ENCODE measurements around the gene SMARCD1.

Gene SMARCD1

DNA sequence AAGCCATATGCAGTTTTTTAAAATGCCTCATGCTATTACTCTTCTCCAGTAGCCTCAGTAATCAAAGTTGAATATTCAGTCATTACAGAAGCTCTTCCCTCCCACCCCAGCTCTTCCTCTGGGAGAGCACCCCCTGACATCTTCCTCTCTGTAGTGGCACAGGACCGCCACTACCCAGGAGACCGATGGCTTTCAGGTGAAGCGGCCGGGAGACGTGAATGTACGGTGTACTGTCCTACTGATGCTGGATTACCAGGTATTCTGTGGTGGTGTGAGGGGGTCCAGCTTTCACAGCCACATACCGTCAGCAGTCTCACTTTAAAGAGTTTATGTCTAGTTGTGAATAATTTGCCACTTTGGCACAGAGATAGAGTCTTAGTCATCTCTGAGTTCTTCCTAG lies 4.6 kb downstream of the SMARCD1 start:
- TF ChIP-seq, protein P1, sequence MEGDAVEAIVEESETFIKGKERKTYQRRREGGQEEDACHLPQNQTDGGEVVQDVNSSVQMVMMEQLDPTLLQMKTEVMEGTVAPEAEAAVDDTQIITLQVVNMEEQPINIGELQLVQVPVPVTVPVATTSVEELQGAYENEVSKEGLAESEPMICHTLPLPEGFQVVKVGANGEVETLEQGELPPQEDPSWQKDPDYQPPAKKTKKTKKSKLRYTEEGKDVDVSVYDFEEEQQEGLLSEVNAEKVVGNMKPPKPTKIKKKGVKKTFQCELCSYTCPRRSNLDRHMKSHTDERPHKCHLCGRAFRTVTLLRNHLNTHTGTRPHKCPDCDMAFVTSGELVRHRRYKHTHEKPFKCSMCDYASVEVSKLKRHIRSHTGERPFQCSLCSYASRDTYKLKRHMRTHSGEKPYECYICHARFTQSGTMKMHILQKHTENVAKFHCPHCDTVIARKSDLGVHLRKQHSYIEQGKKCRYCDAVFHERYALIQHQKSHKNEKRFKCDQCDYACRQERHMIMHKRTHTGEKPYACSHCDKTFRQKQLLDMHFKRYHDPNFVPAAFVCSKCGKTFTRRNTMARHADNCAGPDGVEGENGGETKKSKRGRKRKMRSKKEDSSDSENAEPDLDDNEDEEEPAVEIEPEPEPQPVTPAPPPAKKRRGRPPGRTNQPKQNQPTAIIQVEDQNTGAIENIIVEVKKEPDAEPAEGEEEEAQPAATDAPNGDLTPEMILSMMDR (IDR thresholded peaks at IDR 0.05; ENCODE audit: poor library complexity, severe bottlenecking): no peak
- ATAC-seq (ENCODE audit: low read depth): no peak
- peaks cover 78% of the 10 kb centered on the region for H3K36me3 ChIP-seq (ENCODE audit: low read depth)

DNA sequence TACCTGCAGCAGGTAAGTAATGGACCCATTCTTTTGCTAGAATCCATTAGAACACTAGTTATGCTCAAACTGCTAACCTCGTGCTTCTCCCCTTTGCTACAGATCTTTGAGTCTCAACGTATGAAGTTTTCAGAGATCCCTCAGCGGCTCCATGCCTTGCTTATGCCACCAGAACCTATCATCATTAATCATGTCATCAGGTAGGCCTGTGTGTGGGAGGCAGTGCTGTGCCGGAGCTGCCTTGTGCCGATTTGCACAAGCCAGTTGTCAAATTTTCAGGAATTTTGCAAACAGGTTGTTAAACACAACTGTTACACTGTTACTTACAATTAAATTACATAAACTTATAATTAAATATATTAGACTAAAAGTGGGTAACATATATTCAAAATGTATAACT lies 5.2 kb downstream of the SMARCD1 start:
- TF ChIP-seq, protein P1 (IDR thresholded peaks at IDR 0.05; ENCODE audit: poor library complexity, severe bottlenecking): no peak
- Histone ChIP-seq H3K4me3 (ENCODE audit: severe bottlenecking) (no peak overlapping the region), H3K9me3 (ENCODE audit: severe bottlenecking) (no peaks in the 10 kb centered on the region), H3K36me3 (ENCODE audit: low read depth) (peaks cover 85% of the 10 kb centered on the region), H3K27ac (ENCODE audit: poor library complexity, severe bottlenecking) (no peak overlapping the region), H3K27me3 (ENCODE audit: insufficient read depth, poor library complexity, severe bottlenecking) (no peaks in the 10 kb centered on the region), H3K4me1 (ENCODE audit: insufficient read depth, poor library complexity, severe bottlenecking) (peaks cover 35% of the 10 kb centered on the region)
- ATAC-seq (ENCODE audit: low read depth): no peak
- no peak for DNase-seq (ENCODE audit: low spot score)

More for the DNA sequence above, 4.6 kb downstream of the SMARCD1 start:
- Histone ChIP-seq H3K27me3 (ENCODE audit: insufficient read depth, poor library complexity, severe bottlenecking) (no peaks in the 10 kb centered on the region), H3K27ac (ENCODE audit: poor library complexity, severe bottlenecking) (peak overlapping the region; percentile 94), H3K4me1 (ENCODE audit: insufficient read depth, poor library complexity, severe bottlenecking) (peaks cover 35% of the 10 kb centered on the region), H3K4me3 (ENCODE audit: severe bottlenecking) (no peak overlapping the region), H3K9me3 (ENCODE audit: severe bottlenecking) (no peaks in the 10 kb centered on the region)
- DNase-seq (ENCODE audit: low spot score): no peak

DNA sequence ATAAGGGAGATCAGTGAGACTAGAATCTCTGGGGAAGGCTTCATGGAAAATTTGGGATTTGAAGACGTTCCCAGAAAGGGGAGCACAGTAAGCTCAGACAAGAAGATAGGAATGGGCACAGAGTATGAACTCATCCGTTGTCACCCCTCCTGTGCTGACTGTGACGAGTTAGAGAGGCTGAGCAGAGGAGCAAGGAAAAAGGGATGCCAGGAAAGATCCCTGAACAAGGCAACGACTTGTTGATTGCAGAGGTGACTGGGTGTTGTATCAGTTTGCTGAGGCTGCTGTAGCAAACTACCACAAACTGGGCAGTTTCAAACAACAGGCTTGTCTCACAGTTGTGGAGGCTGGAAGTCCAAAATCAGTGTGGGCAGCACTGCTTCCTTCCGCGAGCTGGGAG lies 12.8 kb downstream of the SMARCD1 start:
- Histone ChIP-seq H3K4me1 (ENCODE audit: insufficient read depth, poor library complexity, severe bottlenecking) (no peaks in the 10 kb centered on the region), H3K27ac (ENCODE audit: poor library complexity, severe bottlenecking) (no peak overlapping the region), H3K4me3 (ENCODE audit: severe bottlenecking) (no peak overlapping the region), H3K27me3 (ENCODE audit: insufficient read depth, poor library complexity, severe bottlenecking) (no peaks in the 10 kb centered on the region), H3K9me3 (ENCODE audit: severe bottlenecking) (no peaks in the 10 kb centered on the region), H3K36me3 (ENCODE audit: low read depth) (peaks cover 82% of the 10 kb centered on the region)
- ATAC-seq (ENCODE audit: low read depth) (no peak), DNase-seq (ENCODE audit: low spot score) (no peak)
- TF ChIP-seq, protein P1 (IDR thresholded peaks at IDR 0.05; ENCODE audit: poor library complexity, severe bottlenecking): no peak

DNA sequence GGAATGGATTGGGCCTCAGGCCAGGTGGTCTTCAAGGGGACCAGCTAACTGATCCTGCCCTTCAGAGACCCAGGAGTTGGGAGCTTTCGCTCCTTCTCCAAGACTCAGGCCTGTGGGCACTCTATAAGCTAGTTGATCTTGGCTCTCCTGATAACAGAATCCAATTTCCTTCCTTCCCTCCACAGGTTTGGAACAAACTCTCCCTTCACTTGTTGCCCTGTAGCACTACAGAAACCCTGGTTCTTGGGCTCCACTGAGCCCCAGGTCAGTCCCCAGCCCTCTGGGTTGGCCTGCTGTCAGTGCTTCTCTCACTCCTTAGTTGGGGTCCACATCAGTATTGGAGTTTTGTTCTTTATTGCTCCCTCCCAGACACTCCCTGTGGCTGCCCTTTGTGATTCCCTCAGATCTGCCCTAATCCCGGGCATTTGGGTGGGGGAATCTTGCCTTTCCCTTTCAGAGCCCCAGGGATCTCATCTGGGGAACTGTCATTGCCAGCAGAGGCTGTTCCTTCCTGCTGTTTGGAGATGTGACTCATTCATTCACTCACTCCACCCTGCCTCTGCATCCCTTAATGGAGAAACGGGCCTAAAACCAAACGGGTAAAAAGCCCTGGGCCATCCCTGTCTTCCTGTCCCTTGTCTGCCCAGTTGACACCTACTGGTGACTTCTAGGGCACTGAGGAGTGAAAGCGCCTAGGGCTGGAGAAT lies 14.3 kb downstream of the SMARCD1 start:
- Histone ChIP-seq H3K4me1 (ENCODE audit: insufficient read depth, poor library complexity, severe bottlenecking) (no peaks in the 10 kb centered on the region), H3K27ac (ENCODE audit: poor library complexity, severe bottlenecking) (peak overlapping the region; percentile 10), H3K4me3 (ENCODE audit: severe bottlenecking) (no peak overlapping the region), H3K9me3 (ENCODE audit: severe bottlenecking) (no peaks in the 10 kb centered on the region), H3K36me3 (ENCODE audit: low read depth) (peaks cover 67% of the 10 kb centered on the region), H3K27me3 (ENCODE audit: insufficient read depth, poor library complexity, severe bottlenecking) (no peaks in the 10 kb centered on the region)
- TF ChIP-seq, protein P1 (IDR thresholded peaks at IDR 0.05; ENCODE audit: poor library complexity, severe bottlenecking): no peak
- DNase-seq (ENCODE audit: low spot score): no peak
- ATAC-seq (ENCODE audit: low read depth): peak; percentile 6; the same call in 1 of the 3 replicates

DNA sequence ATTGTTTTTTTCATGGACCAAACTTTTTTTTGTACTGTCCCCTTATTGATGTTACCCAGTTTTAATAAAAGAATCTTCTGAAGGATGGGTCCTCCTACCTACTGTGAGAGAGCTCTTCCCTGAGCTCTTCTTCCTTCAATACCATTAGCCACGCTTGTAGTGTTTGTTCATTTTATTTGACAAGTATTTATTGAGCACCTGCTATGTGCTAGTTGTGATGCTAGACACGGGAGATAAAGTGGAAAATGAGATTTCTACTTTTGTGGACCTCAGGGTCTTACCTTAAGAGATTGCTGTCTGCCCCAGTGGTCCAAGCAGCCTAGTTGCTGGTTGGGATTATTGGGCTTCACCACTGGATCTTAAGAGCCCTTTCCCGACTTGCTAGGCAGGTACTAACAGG lies 15.4 kb downstream of the SMARCD1 start:
- Histone ChIP-seq H3K27me3 (ENCODE audit: insufficient read depth, poor library complexity, severe bottlenecking) (no peaks in the 10 kb centered on the region), H3K9me3 (ENCODE audit: severe bottlenecking) (no peaks in the 10 kb centered on the region), H3K4me3 (ENCODE audit: severe bottlenecking) (no peak overlapping the region), H3K27ac (ENCODE audit: poor library complexity, severe bottlenecking) (no peak overlapping the region), H3K4me1 (ENCODE audit: insufficient read depth, poor library complexity, severe bottlenecking) (no peaks in the 10 kb centered on the region), H3K36me3 (ENCODE audit: low read depth) (peaks cover 56% of the 10 kb centered on the region)
- TF ChIP-seq, protein P1 (IDR thresholded peaks at IDR 0.05; ENCODE audit: poor library complexity, severe bottlenecking): no peak
- no peak for DNase-seq (ENCODE audit: low spot score)
- no peak for ATAC-seq (ENCODE audit: low read depth)
